H9 (cell line): ENCODE data around the gene RDH14. TPM values are rescaled to one million over a fixed set of nuclear protein-coding genes. Genes with fewer than 3 reads are reported as not detected.

Source experiments
- DNase-seq: peaks from one replicate; pipeline ENCODE4 v3.0.0-alpha.2; 2017
- H2AFZ ChIP-seq: one replicate; pipeline ENCODE4 v1.6.1; 2013; ENCODE audit warnings: mild to moderate bottlenecking, low read length, control low read depth, moderate library complexity
- H2AK5ac ChIP-seq: 2 replicates; pipeline ENCODE4 v1.6.1; 2013; ENCODE audit warnings: low read length, control low read depth, mixed read lengths; ENCODE audit not compliant: insufficient read length
- H2BK120ac ChIP-seq: one replicate; pipeline ENCODE4 v1.6.1; 2013; ENCODE audit warnings: low read depth, mild to moderate bottlenecking, low read length, control low read depth, inconsistent platforms; ENCODE audit not compliant: poor library complexity, severe bottlenecking
- H2BK12ac ChIP-seq: 2 replicates; pipeline ENCODE4 v1.6.1; 2013; ENCODE audit warnings: low read length, control low read depth, mixed read lengths, low read depth; ENCODE audit not compliant: insufficient read length
- H2BK15ac ChIP-seq: 2 replicates; pipeline ENCODE4 v1.6.1; 2013; ENCODE audit warnings: low read depth, low read length, control low read depth
- H2BK20ac ChIP-seq: one replicate; pipeline ENCODE4 v1.6.1; 2013; ENCODE audit warnings: low read depth, mild to moderate bottlenecking, low read length, control low read depth, inconsistent platforms; ENCODE audit not compliant: poor library complexity, severe bottlenecking
- H2BK5ac ChIP-seq: 2 replicates; pipeline ENCODE4 v1.6.1; 2013; ENCODE audit warnings: low read length, control low read depth, mixed read lengths; ENCODE audit not compliant: insufficient read length
- H3K14ac ChIP-seq: 2 replicates; pipeline ENCODE4 v1.6.1; 2013; ENCODE audit warnings: low read length, control low read depth; ENCODE audit not compliant: insufficient read depth
- H3K18ac ChIP-seq: 2 replicates; pipeline ENCODE4 v1.6.1; 2013; ENCODE audit warnings: low read depth, mild to moderate bottlenecking, mixed read lengths, low read length, control low read depth; ENCODE audit not compliant: insufficient read length
- H3K23ac ChIP-seq: 2 replicates; pipeline ENCODE4 v1.6.1; 2013; ENCODE audit warnings: low read length, control low read depth, mixed read lengths, low read depth; ENCODE audit not compliant: insufficient read length
- H3K23me2 ChIP-seq: 2 replicates; pipeline ENCODE4 v1.6.1; 2013; ENCODE audit warnings: low read depth, mild to moderate bottlenecking, mixed read lengths, low read length, control low read depth; ENCODE audit not compliant: insufficient read length, poor library complexity, severe bottlenecking
- H3K27ac ChIP-seq: 2 replicates; pipeline ENCODE4 v1.5.1; 2013; ENCODE audit warnings: low read length, control low read depth, mixed read lengths, low read depth; ENCODE audit not compliant: insufficient read length
- H3K27me3 ChIP-seq: 2 replicates; pipeline ENCODE4 v1.6.1; 2013; ENCODE audit warnings: low read length, control low read depth, inconsistent platforms; ENCODE audit not compliant: insufficient read depth
- H3K4ac ChIP-seq: 2 replicates; pipeline ENCODE4 v1.6.1; 2013; ENCODE audit warnings: low read depth, mild to moderate bottlenecking, control low read depth, inconsistent platforms, low read length, moderate library complexity
- H3K4me1 ChIP-seq: 2 replicates; pipeline ENCODE4 v1.6.1; 2013; ENCODE audit warnings: low read length, control low read depth, inconsistent platforms; ENCODE audit not compliant: insufficient read depth
- H3K4me2 ChIP-seq: 2 replicates; pipeline ENCODE4 v1.6.1; 2013; ENCODE audit warnings: low read length, control low read depth, mixed read lengths; ENCODE audit not compliant: insufficient read length, insufficient read depth
- H3K56ac ChIP-seq: 2 replicates; pipeline ENCODE4 v1.6.1; 2013; ENCODE audit warnings: low read depth, mild to moderate bottlenecking, mixed read lengths, low read length, control low read depth; ENCODE audit not compliant: insufficient read length
- H3K79me1 ChIP-seq: 2 replicates; pipeline ENCODE4 v1.6.1; 2013; ENCODE audit warnings: low read depth, mild to moderate bottlenecking, moderate library complexity, low read length, control low read depth, inconsistent platforms; ENCODE audit not compliant: insufficient read depth, poor library complexity, severe bottlenecking
- H3K79me2 ChIP-seq: 2 replicates; pipeline ENCODE4 v1.6.1; 2013; ENCODE audit warnings: low read length, control low read depth, inconsistent platforms; ENCODE audit not compliant: insufficient read depth
- H3K9ac ChIP-seq: 2 replicates; pipeline ENCODE4 v1.6.1; 2013; ENCODE audit warnings: low read length, control low read depth, mixed read lengths; ENCODE audit not compliant: insufficient read length; ENCODE audit errors: extremely low read depth
- H3K9me3 ChIP-seq: one replicate; pipeline ENCODE4 v1.6.1; 2013; ENCODE audit warnings: low read depth, low read length, inconsistent platforms; ENCODE audit not compliant: control insufficient read depth
- H3T11ph ChIP-seq: one replicate; pipeline ENCODE4 v1.6.1; 2013; ENCODE audit warnings: mild to moderate bottlenecking, low read length, control low read depth, inconsistent platforms
- H4K20me1 ChIP-seq: one replicate; pipeline ENCODE4 v1.6.1; 2013; ENCODE audit not compliant: control insufficient read depth, insufficient read length, insufficient read depth
- H4K5ac ChIP-seq: 2 replicates; pipeline ENCODE4 v1.6.1; 2013; ENCODE audit warnings: low read depth, mild to moderate bottlenecking, mixed read lengths, low read length, control low read depth; ENCODE audit not compliant: insufficient read length
- H4K8ac ChIP-seq: replicated peaks from 2 replicates; pipeline ENCODE4 v1.6.1; 2013; ENCODE audit warnings: low read length, control low read depth, mixed read lengths, low read depth; ENCODE audit not compliant: insufficient read length
- H4K91ac ChIP-seq: 2 replicates; pipeline ENCODE4 v1.6.1; 2013; ENCODE audit warnings: low read depth, mild to moderate bottlenecking, moderate library complexity, mixed read lengths, low read length, control low read depth; ENCODE audit not compliant: insufficient read length
- H3K27ac Mint-ChIP-seq, 3 experiments: 2 replicates in 2 of 3; 3 replicates in 1 of 3; pipeline ENCODE4 v1.8.0; 2020 to 2021; ENCODE audit warnings: mixed read lengths in 3 of 3, mild to moderate bottlenecking in 1 of 3, moderate library complexity in 1 of 3
- H3K27me3 Mint-ChIP-seq: 2 replicates; pipeline ENCODE4 v1.8.0; 2021; ENCODE audit warnings: low read depth, mild to moderate bottlenecking, moderate library complexity, mixed read lengths
- H3K36me3 Mint-ChIP-seq, 3 experiments: 2 replicates in 2 of 3; 3 replicates in 1 of 3; pipeline ENCODE4 v1.8.0; 2020 to 2021; ENCODE audit warnings: low read depth in 3 of 3, mixed read lengths in 3 of 3; ENCODE audit not compliant: insufficient read depth in 1 of 3
- H3K4me1 Mint-ChIP-seq, 2 experiments: 2 replicates each; pipeline ENCODE4 v1.8.0; 2020; ENCODE audit warnings: mixed read lengths in 2 of 2
- H3K4me3 Mint-ChIP-seq, 2 experiments: 2 replicates in 1 of 2; 3 replicates in 1 of 2; pipeline ENCODE4 v1.8.0; 2020 to 2021; ENCODE audit warnings: mild to moderate bottlenecking in 2 of 2, mixed read lengths in 2 of 2, moderate library complexity in 1 of 2
- H3K9me3 Mint-ChIP-seq, 2 experiments: 2 replicates in 1 of 2; 3 replicates in 1 of 2; pipeline ENCODE4 v1.8.0; 2020; ENCODE audit warnings: mild to moderate bottlenecking in 2 of 2, mixed read lengths in 2 of 2, moderate library complexity in 1 of 2
- CTCF ChIP-seq: fragments of 200-600 bp; sonication (generic); conservative IDR thresholded peaks from 3 replicates; pipeline ENCODE4 v1.8.0; 2021; ENCODE audit warnings: antibody characterized with exemption, mild to moderate bottlenecking
- WGBS: extraction: QIAGEN DNeasy Blood & Tissue Kit; methylation state at CpG from one replicate; pipeline ENCODE4 v1.1.7; 2013; ENCODE audit warnings: missing lambda C conversion rate, low lambda C conversion rate, mixed read lengths; ENCODE audit not compliant: insufficient read length; ENCODE audit errors: extremely low coverage; 5-methylcytosine and 5-hydroxymethylcytosine counted together
- total RNA-seq: library from RNA; stranded (reverse); gene quantifications from 2 replicates; pipeline ENCODE4 v1.2.1, GENCODE V29; 2021

The RDH14 gene
- total RNA-seq, 1 experiment from 2014 or later = 25.5 TPM

- H3K23me2 ChIP-seq = no peaks in the 10 kb centered on the region
- H3K9me3 ChIP-seq = no peaks in the 10 kb centered on the region
- no peak overlapping the region for H3K9ac ChIP-seq
- no peaks in the 10 kb centered on the region for H3K27me3 ChIP-seq
- H4K20me1 ChIP-seq = no peaks in the 10 kb centered on the region
- no peak overlapping the region for H3K23ac ChIP-seq
- no peak overlapping the region for H3T11ph ChIP-seq
- no peak for DNase-seq
- peaks cover 3% of the 10 kb centered on the region; the same call in 1 of the 2 replicates for H3K4me1 ChIP-seq
- H3K9me3 Mint-ChIP-seq = no peaks in the 10 kb centered on the region
- H4K8ac ChIP-seq = no peak overlapping the region
- no peak overlapping the region for H2BK15ac ChIP-seq
- peaks cover 12 to 15% of the 10 kb centered on the region in 2 experiments for H3K4me1 Mint-ChIP-seq
- no peak overlapping the region for H3K27ac ChIP-seq
- H2BK120ac ChIP-seq = no peak overlapping the region
- no peak overlapping the region for H2AFZ ChIP-seq
- TF ChIP-seq CTCF = no peak
- no peaks in the 10 kb centered on the region for H3K79me2 ChIP-seq
- H3K36me3 Mint-ChIP-seq = peaks cover 9 to 15% (median 14%) of the 10 kb centered on the region in 3 experiments
- H3K4me3 Mint-ChIP-seq = no peak overlapping the region
- WGBS = no CpG with 5 or more reads among the region's 1 CpG
- no peak overlapping the region for H4K91ac ChIP-seq
- H3K4me2 ChIP-seq = no peak overlapping the region
- H3K18ac ChIP-seq = no peak overlapping the region
- H3K14ac ChIP-seq = no peak overlapping the region
- H3K27ac Mint-ChIP-seq = no peak overlapping the region
- H2BK5ac ChIP-seq = no peak overlapping the region
- H2BK12ac ChIP-seq = no peak overlapping the region
- no peak overlapping the region for H2BK20ac ChIP-seq
- H3K27me3 Mint-ChIP-seq = no peaks in the 10 kb centered on the region
- H2AK5ac ChIP-seq = no peak overlapping the region
- H3K79me1 ChIP-seq = no peaks in the 10 kb centered on the region
- no peak overlapping the region for H3K4ac ChIP-seq
- H4K5ac ChIP-seq = no peak overlapping the region
- H3K56ac ChIP-seq = no peak overlapping the region
Observed at GRCh38 chr2:18551169-18551568, 9.3 kb downstream of the RDH14 start.
